ENCODE data around the gene TXNRD2.

Gene TXNRD2

DNA sequence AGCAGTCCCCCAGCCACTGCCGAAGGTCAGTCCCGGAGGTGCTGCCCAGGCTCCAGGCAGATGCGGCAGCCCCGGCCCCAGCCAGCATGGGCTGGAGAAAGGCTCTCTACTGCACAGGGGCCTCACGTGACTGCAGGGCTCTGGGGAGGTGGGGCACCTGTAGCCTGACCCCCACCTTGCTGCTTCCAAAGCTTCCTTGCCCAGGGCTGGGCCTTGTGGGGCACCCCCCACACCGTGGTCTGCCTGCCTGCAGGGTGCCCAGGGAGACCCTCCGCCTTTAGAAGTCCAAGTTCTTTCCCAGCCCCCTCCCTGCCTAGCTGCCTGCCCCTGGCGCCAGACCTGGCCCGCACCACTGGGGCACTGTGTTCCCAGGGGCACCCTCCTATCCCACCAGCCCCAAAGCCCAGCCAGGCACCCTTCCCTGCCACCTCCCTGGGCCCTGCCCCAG, 28.4 kb upstream of the TXNRD2 start:
- Histone ChIP-seq H3K9ac (ENCODE audit: low read depth, low read length) (no peak overlapping the region), H3K4me3 (ENCODE audit: low read depth, low read length) (no peak overlapping the region), H3K9me3 (ENCODE audit: control insufficient read depth, insufficient read depth, low read length) (no peaks in the 10 kb centered on the region), H3K27me3 (ENCODE audit: control insufficient read depth, insufficient read depth, low read length) (no peaks in the 10 kb centered on the region), H3K36me3 (ENCODE audit: control insufficient read depth, insufficient read depth, low read length) (peaks cover 38% of the 10 kb centered on the region), H3K4me1 (ENCODE audit: control insufficient read depth, insufficient read depth, low read length) (no peaks in the 10 kb centered on the region)

DNA sequence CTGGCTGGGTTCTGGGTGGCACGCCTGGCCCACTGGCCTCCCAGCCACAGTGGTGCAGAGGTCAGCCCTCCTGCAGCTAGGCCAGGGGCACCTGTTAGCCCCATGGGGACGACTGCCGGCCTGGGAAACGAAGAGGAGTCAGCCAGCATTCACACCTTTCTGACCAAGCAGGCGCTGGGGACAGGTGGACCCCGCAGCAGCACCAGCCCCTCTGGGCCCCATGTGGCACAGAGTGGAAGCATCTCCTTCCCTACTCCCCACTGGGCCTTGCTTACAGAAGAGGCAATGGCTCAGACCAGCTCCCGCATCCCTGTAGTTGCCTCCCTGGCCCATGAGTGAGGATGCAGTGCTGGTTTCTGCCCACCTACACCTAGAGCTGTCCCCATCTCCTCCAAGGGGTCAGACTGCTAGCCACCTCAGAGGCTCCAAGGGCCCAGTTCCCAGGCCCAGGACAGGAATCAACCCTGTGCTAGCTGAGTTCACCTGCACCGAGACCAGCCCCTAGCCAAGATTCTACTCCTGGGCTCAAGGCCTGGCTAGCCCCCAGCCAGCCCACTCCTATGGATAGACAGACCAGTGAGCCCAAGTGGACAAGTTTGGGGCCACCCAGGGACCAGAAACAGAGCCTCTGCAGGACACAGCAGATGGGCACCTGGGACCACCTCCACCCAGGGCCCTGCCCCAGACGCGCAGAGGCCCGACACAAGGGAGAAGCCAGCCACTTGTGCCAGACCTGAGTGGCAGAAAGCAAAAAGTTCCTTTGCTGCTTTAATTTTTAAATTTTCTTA, 27.7 kb upstream of the TXNRD2 start:
- H3K4me3 ChIP-seq (ENCODE audit: low read depth, low read length) = no peak overlapping the region
- no peaks in the 10 kb centered on the region for H3K27me3 ChIP-seq (ENCODE audit: control insufficient read depth, insufficient read depth, low read length)
- H3K36me3 ChIP-seq (ENCODE audit: control insufficient read depth, insufficient read depth, low read length) = peaks cover 38% of the 10 kb centered on the region
- H3K4me1 ChIP-seq (ENCODE audit: control insufficient read depth, insufficient read depth, low read length) = no peaks in the 10 kb centered on the region
- no peak overlapping the region for H3K9ac ChIP-seq (ENCODE audit: low read depth, low read length)
- no peaks in the 10 kb centered on the region for H3K9me3 ChIP-seq (ENCODE audit: control insufficient read depth, insufficient read depth, low read length)

DNA sequence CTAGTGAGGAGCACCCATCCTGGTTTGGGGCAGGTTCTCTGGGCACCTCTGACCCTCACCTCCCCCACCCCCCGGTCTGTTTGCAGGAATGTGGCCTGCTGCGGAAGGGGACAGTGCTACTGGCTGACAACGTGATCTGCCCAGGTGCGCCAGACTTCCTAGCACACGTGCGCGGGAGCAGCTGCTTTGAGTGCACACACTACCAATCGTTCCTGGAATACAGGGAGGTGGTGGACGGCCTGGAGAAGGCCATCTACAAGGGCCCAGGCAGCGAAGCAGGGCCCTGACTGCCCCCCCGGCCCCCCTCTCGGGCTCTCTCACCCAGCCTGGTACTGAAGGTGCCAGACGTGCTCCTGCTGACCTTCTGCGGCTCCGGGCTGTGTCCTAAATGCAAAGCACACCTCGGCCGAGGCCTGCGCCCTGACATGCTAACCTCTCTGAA, 26.9 kb upstream of the TXNRD2 start:
- H3K27me3 ChIP-seq (ENCODE audit: control insufficient read depth, insufficient read depth, low read length) = no peaks in the 10 kb centered on the region
- H3K4me1 ChIP-seq (ENCODE audit: control insufficient read depth, insufficient read depth, low read length) = no peaks in the 10 kb centered on the region
- H3K9ac ChIP-seq (ENCODE audit: low read depth, low read length) = no peak overlapping the region
- H3K9me3 ChIP-seq (ENCODE audit: control insufficient read depth, insufficient read depth, low read length) = no peaks in the 10 kb centered on the region
- peaks cover 33% of the 10 kb centered on the region for H3K36me3 ChIP-seq (ENCODE audit: control insufficient read depth, insufficient read depth, low read length)
- H3K4me3 ChIP-seq (ENCODE audit: low read depth, low read length) = no peak overlapping the region

DNA sequence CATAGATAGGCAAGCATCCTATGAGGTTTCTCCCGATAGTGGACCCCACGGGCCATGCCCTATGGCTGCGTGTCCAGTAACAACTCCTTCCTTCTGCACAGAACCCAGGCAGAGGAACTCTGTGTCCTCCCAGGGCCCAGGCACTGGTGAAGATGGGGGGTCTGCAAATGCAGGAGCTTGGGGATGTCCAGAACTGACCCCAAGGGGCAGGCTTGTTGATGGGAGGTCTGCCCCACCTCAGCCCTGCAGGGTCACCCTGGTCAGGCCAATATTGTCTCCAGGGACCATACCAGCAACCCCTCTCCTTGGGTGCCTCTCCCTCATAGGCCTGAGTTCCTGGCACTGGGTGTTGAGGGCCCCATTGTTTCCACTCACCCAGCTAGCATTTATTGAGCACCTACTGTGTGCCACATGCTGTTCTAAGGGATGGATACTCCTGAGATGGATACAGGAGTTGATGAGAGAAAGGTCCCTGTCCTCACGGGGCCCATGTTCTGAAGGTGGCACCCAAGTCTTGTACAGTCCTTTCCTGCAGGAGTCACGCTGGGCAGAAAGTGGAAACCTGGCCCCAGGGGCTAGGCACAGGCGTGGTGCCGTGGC, 26.3 kb upstream of the TXNRD2 start:
- Histone ChIP-seq H3K4me1 (ENCODE audit: control insufficient read depth, insufficient read depth, low read length) (no peaks in the 10 kb centered on the region), H3K36me3 (ENCODE audit: control insufficient read depth, insufficient read depth, low read length) (peaks cover 27% of the 10 kb centered on the region), H3K9ac (ENCODE audit: low read depth, low read length) (no peak overlapping the region), H3K27me3 (ENCODE audit: control insufficient read depth, insufficient read depth, low read length) (no peaks in the 10 kb centered on the region), H3K4me3 (ENCODE audit: low read depth, low read length) (no peak overlapping the region), H3K9me3 (ENCODE audit: control insufficient read depth, insufficient read depth, low read length) (no peaks in the 10 kb centered on the region)

DNA sequence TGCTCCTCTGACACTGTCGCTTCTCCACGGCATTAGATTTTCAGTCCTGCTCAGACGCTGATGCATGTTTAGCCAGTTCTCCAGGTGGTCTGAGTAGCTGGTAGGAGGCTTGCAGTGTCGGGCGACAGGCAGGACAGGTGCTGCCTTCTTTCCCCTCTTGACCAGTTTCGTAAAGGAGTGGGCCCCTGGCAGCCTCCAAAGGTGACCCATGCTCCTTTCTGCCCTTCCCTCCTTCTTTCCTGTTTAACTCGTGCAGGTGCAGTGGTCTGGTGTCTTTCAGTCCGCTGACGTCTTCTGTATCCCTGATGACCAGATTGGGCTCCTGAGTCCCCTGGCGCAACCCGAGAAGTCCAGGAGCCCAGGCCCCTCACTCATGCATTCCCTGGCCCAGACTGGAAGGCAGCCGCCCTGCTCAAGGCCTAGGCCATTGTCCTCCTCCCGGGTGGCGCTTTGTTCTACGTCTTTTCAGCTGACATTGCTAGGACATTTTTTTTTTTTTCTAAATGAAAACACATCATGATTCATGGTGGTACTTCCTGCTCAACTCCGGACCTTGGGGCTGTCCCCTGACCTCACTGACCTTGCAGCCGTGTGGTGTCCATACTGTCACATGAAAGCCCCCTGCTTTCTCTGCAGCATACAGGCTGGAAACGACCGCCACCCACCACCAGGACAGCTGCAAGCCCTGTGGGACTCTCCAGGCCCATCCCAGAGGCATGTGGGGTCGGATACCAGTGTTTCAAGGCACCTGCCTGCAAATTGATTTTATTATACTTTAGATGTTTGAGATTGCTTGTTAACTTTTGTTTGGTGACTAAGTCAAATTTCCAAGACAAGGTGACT, 25.5 kb upstream of the TXNRD2 start:
- Histone ChIP-seq H3K9me3 (ENCODE audit: control insufficient read depth, insufficient read depth, low read length) (no peaks in the 10 kb centered on the region), H3K27me3 (ENCODE audit: control insufficient read depth, insufficient read depth, low read length) (no peaks in the 10 kb centered on the region), H3K4me1 (ENCODE audit: control insufficient read depth, insufficient read depth, low read length) (peaks cover 3% of the 10 kb centered on the region), H3K9ac (ENCODE audit: low read depth, low read length) (no peak overlapping the region), H3K36me3 (ENCODE audit: control insufficient read depth, insufficient read depth, low read length) (peaks cover 19% of the 10 kb centered on the region), H3K4me3 (ENCODE audit: low read depth, low read length) (no peak overlapping the region)

DNA sequence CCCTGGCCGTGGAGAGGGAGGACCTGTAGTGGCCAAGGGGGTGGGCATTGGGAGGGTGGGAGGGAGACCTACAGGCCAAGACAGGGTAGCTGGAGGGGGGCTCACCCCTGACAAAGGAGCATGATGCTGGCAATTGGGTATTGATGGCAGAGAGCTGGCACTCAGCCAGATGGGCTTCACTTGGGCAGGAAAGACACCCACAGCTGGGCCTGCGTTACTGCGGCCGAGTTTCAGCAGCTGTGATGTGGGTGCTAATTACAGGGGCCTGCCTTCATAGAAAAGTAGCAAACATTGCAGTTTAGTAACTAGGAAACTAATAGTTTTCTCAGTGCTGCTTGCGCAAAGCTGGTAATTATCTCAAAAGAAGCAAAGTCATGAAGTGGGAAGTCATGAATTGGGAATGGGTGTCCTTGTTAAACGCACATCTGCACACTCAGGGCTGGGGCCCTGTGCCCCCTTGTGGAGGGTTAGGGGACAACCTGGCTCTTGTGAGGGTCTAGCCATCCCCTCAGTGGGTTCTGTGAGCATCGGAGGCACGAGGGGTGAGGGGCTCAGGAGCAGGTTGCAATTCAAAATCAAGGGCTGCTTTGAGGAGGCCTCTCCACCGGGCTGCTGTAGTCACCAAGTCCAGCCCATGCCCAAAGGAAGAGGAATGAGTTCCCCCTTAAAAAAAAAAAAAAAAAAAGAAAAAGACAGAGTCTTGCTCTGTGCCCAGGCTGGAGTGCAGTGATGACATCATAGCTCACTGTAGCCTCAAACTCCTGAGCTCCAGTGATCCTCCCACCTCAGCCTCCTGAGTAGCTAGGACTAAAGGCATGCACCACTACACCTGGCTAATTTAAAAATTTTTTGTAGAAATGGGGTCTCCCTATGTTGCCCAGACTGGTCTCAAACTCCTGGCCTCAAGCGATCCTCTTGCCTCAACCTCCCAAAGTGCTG, 24.4 kb upstream of the TXNRD2 start:
- Histone ChIP-seq H3K9me3 (ENCODE audit: control insufficient read depth, insufficient read depth, low read length) (no peaks in the 10 kb centered on the region), H3K4me3 (ENCODE audit: low read depth, low read length) (no peak overlapping the region), H3K27me3 (ENCODE audit: control insufficient read depth, insufficient read depth, low read length) (no peaks in the 10 kb centered on the region), H3K4me1 (ENCODE audit: control insufficient read depth, insufficient read depth, low read length) (peaks cover 3% of the 10 kb centered on the region), H3K36me3 (ENCODE audit: control insufficient read depth, insufficient read depth, low read length) (peaks cover 14% of the 10 kb centered on the region), H3K9ac (ENCODE audit: low read depth, low read length) (no peak overlapping the region)

DNA sequence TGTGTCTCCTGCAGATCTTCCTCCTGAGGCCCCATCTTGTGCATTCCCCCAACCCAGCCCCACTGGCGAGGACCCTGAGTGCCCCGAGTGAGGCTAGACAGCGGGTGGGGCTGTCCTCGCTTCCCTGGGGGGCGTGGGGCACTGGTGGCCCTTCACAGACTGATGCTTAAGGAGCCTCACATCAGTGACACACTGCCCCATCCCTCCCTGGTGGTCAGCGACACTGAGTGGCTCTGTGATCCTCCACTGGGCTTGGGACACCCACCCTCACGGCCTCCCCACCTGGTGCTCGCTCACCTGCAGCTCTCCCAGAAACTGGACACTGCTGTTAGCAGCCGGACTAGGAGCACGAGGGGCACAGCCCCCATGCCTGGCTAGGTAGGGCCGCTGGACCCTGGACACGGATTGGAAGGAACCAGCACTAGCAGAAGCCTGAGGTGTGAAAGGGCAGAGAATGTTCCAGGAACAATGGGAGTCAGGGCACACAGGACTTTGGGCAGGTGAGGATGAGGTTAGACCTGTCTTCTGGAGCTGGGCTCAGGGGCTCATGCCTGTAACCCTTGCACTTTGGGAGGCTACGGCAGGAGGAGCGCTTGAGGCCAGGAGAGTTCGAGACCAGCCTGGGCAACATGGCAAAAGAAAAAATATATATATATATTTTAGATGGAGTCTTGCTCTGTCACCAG, 23.2 kb upstream of the TXNRD2 start:
- Histone ChIP-seq H3K4me3 (ENCODE audit: low read depth, low read length) (no peak overlapping the region), H3K4me1 (ENCODE audit: control insufficient read depth, insufficient read depth, low read length) (peaks cover 5% of the 10 kb centered on the region), H3K27me3 (ENCODE audit: control insufficient read depth, insufficient read depth, low read length) (no peaks in the 10 kb centered on the region), H3K9me3 (ENCODE audit: control insufficient read depth, insufficient read depth, low read length) (no peaks in the 10 kb centered on the region), H3K9ac (ENCODE audit: low read depth, low read length) (no peak overlapping the region), H3K36me3 (ENCODE audit: control insufficient read depth, insufficient read depth, low read length) (peaks cover 6% of the 10 kb centered on the region)

DNA sequence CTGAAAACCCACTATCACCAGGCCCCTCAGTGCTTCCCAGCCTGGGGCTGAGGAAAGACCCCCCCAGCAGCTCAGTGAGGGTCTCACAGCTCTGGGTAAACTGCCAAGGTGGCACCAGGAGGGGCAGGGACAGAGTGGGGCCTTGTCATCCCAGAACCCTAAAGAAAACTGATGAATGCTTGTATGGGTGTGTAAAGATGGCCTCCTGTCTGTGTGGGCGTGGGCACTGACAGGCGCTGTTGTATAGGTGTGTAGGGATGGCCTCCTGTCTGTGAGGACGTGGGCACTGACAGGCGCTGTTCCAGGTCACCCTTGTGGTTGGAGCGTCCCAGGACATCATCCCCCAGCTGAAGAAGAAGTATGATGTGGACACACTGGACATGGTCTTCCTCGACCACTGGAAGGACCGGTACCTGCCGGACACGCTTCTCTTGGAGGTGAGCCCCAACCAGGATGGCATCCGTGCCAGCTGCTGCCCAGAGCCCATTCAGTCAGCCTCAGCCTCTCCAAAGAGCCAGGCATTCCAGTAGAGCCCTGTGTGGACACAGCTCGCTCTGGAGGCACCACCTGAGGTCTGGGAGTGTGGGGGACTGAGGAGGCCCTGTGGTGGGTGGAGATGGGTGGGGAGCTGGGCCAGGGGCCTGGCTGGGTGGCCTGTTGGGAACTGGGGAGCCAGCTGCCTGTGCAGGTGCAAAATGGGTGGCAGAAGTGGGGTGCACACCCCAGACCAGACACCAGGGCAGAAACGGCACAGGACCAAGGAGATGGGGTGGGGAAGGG, 22.4 kb upstream of the TXNRD2 start:
- H3K9ac ChIP-seq (ENCODE audit: low read depth, low read length) = no peak overlapping the region
- H3K36me3 ChIP-seq (ENCODE audit: control insufficient read depth, insufficient read depth, low read length) = peaks cover 3% of the 10 kb centered on the region
- H3K9me3 ChIP-seq (ENCODE audit: control insufficient read depth, insufficient read depth, low read length) = no peaks in the 10 kb centered on the region
- H3K27me3 ChIP-seq (ENCODE audit: control insufficient read depth, insufficient read depth, low read length) = no peaks in the 10 kb centered on the region
- peaks cover 5% of the 10 kb centered on the region for H3K4me1 ChIP-seq (ENCODE audit: control insufficient read depth, insufficient read depth, low read length)
- no peak overlapping the region for H3K4me3 ChIP-seq (ENCODE audit: low read depth, low read length)

DNA sequence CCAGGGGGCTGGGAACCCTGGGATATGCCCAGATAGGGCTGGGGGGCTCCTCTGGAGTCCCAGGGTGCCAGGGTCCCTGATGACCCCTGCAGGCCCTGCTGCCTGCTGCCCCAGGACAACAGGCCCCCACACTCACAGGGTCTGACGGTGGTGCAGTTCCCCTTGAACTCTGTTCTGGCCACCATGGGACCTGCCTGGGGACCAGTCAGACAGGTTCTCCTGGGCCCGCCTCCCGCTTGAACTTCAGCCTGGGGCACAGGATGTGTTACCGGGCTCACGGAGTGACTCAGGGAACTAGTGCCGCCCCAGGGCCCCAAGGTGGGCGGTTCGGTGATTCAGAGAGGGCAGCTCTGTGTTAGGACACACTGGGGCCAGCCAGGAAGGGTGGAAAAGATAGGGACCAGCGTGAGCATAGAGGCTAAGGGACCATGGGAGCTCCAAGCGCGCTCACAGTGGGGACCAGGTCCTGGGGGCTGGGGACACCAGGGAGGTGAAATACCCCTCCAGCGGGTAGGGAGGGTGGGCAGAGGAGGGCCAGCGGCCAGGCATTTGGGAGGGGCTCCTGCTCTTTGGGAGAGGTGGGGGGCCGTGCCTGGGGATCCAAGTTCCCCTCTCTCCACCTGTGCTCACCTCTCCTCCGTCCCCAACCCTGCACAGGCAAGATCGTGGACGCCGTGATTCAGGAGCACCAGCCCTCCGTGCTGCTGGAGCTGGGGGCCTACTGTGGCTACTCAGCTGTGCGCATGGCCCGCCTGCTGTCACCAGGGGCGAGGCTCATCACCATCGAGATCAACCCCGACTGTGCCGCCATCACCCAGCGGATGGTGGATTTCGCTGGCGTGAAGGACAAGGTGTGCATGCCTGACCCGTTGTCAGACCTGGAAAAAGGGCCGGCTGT, 21.5 kb upstream of the TXNRD2 start:
- Histone ChIP-seq H3K27me3 (ENCODE audit: control insufficient read depth, insufficient read depth, low read length) (no peaks in the 10 kb centered on the region), H3K36me3 (ENCODE audit: control insufficient read depth, insufficient read depth, low read length) (no peaks in the 10 kb centered on the region), H3K4me3 (ENCODE audit: low read depth, low read length) (no peak overlapping the region), H3K4me1 (ENCODE audit: control insufficient read depth, insufficient read depth, low read length) (peaks cover 5% of the 10 kb centered on the region), H3K9ac (ENCODE audit: low read depth, low read length) (no peak overlapping the region), H3K9me3 (ENCODE audit: control insufficient read depth, insufficient read depth, low read length) (no peaks in the 10 kb centered on the region)

All from iPS-15b (cell line).